HT1080 (cell line): ENCODE measurements around the gene PDE1A. TPM values are rescaled to one million over a fixed set of nuclear protein-coding genes. Genes with fewer than 3 reads are reported as not detected.
"Not testable (repeated sequence)": the region's sequence is repeated elsewhere in the genome, so short reads cannot be mapped to it uniquely, and the experiment has no call there.

Experiments used
- DNase-seq: peaks from one replicate; pipeline ENCODE4 v3.0.0-alpha.2; 2015; ENCODE audit warnings: low read depth
- total RNA-seq: library from RNA; depleted of rRNA; stranded (reverse); fragments of >200 nt; shearing (Covaris generic); gene quantifications from 2 replicates; pipeline ENCODE4 v1.2.3, GENCODE V29; 2014

The PDE1A gene
- total RNA-seq, 1 experiment from 2014 or later = not detected

GRCh38 chr2:182281276-182281675 lies 145.6 kb downstream of the PDE1A start:
- DNase-seq = no peak

- peak; percentile 76 for DNase-seq
Measured at GRCh38 chr2:182280118-182280517, 146.7 kb downstream of the PDE1A start.

DNA sequence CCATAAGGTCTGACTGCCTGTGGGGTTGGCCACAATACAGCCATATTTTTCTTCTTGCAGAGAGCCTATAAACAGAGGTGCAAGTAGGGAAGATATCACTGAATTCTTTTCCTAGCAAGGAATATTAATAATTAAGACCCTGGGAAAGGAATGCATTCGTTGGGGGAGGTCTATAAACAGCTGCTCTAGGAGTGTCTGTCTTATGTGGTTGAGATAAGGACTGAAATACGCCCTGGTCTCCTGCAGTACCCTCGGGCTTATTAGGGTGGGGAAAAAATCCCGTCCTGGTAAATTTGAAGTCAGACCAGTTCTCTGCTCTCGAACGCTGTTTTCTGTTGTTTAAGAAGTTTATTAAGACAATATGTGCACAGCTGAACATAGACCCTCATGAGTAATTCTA lies 150.2 kb downstream of the PDE1A start:
- DNase-seq = not testable (repeated sequence)

GRCh38 chr2:182267971-182268370 lies 158.9 kb downstream of the PDE1A start:
- DNase-seq = no peak

GRCh38 chr2:182266909-182267308 lies 159.9 kb downstream of the PDE1A start:
- no peak for DNase-seq

- DNase-seq = no peak
Measured at GRCh38 chr2:182265718-182266117, 161.1 kb downstream of the PDE1A start.

DNA sequence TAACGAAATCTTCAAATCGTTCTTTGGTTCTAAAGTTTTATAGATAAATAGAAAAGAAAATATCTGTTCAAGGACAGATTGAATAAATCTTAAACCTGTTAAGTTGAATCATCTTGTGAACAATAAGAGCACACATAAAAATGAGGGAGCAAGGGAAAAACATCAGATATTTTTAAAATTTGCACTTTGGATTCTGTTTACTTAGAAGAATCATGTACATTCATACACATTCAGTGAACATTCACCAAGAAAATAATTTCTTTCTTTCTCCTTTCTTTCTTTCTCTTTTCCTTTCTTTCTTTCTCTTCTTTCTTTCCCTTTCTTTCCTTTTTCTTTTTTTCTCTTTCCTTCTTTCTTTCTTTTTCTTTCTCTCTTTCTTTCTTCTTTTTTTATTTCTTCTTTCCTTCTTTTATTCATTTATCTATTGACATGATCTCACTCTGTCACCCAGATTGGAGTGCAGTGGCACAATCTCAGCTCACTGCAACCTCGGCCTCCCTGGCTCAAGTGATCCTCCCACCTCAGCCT lies 164.9 kb downstream of the PDE1A start:
- no peak for DNase-seq

- DNase-seq = no peak
Measured at GRCh38 chr2:182259629-182260150, 167.1 kb downstream of the PDE1A start.

GRCh38 chr2:182252534-182252933 lies 174.3 kb downstream of the PDE1A start:
- no peak for DNase-seq

DNA sequence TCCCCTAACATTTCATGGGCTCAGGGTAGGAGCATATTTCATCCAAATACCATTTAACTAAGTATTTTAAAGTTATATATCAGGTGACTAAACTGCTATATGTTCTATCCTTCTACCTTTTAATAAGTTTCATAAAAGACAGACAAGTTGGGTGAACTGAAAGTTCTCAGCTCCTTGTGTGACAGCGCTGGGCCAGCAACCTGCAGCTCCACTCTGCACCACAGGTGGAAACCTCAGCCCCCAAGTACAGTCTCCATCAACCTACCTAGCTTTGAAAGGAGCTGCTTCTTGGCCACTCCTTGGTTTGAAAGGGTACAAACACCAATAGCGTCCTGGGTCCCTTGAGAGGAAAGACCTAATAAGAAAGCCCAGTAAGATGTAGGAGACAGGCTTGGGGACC lies 177.9 kb downstream of the PDE1A start:
- DNase-seq = no peak

DNA sequence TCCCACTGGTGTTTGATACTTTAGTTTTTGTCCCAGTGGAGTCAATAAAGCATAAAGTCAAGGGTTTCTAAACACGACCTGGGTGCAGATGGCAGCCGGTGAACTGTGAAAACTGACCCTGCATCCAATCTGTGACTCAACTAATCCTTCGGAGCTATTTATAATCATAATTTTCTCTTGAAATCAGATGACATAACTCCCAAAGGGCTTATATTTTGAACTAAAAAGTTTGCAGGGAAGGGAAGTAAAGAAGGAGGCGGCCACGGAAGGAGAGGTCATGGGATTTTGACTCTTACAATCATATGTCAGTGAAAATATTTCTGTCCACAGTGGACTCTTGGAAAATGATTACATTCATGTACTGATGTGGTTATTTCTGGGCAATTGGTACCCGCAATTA lies 178.5 kb downstream of the PDE1A start:
- no peak for DNase-seq

GRCh38 chr2:182247831-182248230 lies 179.0 kb downstream of the PDE1A start:
- no peak for DNase-seq

DNA sequence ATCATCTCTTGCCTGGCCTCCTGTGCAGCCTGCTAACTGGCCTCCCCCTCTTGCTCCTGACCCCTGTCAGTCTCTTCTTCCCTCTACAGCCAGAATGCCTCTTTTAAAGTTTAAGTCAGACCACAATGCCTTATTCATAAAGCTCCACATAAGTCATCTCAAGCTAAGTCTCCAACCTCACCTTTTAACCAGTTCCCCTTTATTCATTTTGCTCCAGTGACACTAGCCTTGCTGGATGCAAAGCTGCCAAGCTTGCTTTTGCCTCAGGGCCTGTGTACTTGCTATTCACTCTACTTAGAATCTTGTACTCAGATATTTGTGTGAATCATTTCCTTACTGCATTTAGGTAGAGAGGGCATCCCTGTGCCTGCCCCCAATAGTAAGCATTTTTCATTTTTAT lies 180.9 kb downstream of the PDE1A start:
- peak; percentile 42 for DNase-seq

DNA sequence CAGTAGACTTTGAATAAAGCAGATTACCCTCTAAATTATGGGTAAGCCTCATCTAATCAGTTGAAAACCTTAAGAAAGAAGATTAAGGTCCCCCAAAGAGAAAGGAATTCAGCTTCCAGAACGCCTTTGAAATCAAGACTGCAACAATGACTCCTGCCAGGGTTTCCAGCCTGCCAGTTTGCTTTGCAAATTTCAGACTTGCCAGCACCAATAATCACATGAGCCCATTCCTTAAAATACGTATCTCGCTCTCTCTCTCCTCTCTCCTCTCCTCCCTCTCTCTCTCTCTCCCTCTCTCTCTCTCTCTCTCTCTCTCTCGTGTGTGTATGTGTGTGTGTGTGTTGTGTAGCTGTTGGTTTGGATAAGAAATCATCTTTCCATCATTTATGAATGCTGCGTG lies 184.2 kb downstream of the PDE1A start:
- no peak for DNase-seq

- no peak for DNase-seq
Measured at GRCh38 chr2:182241936-182242335, 184.9 kb downstream of the PDE1A start.

GRCh38 chr2:182240862-182241371 lies 185.9 kb downstream of the PDE1A start:
- DNase-seq = peak; percentile 17

DNA sequence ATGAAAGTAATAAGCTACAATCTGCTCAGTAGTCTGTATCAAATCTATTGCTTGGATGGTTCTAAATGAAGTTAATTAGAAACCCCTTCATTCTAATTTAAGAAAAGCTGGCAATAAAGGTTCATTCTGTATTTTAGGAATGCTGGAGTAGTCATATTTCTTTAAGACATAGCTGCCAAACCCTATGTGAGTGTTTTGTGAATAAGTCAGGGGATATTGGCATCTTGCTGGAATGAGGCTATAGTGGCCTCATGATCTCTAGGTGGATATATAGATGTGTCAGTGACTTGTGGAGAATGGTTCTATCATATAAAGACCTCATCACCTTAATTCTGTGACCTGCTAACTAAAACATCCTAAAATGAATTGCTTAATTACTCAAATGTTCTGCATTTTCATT lies 196.3 kb downstream of the PDE1A start:
- no peak for DNase-seq

DNA sequence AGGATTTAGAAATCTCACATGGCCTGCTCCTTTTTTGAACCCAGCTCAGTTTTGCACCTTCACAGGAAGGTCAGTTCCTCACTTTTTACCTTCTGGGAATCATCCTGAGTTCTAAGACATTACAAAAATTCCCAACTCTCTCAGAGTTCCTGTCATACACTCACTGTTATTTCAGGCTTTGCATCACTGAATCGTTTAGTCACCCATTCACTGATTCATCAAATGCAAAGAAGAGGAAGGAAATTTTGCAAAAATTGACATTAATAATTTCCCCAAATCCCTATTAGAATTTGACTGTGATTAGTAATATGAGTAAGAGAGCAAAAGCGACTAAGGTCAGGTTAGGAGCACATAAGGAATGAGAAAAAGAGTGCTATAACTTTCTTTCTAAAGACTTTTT lies 197.5 kb downstream of the PDE1A start:
- DNase-seq = no peak

DNA sequence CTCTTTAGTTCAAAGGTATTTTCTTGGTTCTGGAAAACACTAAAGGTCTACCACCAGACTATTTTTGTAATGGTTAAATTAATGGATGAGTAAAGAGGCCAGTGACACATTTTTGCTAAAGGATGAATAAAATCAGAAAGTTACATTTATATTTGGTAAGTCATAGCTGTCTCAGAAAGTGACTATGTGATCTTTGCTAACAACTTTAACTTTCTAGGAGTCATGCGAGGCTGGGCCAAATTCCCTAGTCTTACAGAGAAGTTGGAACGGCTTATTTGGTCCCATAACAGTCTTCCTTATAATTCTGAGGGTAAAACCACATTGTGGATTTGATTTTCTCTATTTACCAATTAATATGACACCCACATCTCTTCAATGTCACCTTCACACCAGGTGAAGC lies 198.1 kb downstream of the PDE1A start:
- peak; percentile 5 for DNase-seq

DNA sequence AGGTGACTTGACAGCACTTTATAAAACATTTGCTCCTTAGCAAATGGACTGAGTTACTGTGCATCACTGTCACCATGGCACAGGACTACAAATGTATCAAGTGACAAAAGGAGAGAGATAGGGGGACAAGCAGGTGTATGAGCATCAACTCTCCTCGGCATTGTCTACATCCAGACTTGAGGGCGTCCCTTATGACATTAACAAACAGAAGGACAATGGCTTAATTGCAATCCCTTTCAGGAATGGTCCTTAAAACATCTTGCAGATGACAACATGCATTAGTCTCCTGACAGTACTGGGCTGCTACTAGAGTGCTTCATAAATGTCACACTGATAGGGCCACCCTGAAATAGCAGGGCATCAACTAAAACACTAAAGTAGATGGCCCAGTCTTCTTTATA lies 198.8 kb downstream of the PDE1A start:
- DNase-seq = no peak

GRCh38 chr2:182226807-182227206 lies 200.0 kb downstream of the PDE1A start:
- no peak for DNase-seq

GRCh38 chr2:182224669-182225068 lies 202.2 kb downstream of the PDE1A start:
- DNase-seq = no peak

DNA sequence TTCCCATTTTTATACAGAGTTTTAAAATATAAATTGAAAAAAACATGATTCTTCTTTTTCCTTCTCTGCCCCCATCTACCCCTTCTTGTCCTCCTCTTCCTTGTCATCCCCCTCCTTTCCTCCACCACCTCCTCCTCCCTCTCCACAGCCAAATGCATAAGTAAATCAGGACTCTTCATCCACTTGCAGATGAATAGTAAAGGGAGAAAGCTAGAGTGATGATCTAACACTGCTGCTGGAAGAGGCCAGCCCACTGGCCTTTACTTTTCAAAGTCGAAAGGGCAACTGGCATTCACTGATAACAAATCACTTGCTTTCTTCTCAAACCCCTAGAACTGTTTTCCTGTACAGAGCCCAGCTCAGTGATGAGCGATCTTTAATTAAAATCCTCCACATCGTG lies 205.8 kb downstream of the PDE1A start:
- DNase-seq = no peak

DNA sequence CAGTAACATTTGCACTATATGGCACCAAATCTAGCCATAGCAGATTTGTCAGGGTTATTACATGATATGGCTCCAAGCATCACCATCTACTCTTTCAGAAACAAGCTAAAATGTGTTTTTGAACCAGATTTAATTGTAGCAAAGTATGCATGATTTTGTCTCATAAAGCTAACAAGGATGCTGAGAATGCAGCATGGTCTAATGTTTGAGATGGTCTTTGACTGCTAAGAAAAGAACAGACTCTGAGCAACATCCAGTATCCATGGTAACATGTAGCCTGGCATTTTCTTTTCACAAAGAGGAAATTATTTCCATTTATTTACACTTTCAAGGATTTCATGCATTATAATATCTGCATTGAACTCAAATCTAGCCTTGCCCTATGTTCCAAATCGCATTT lies 206.5 kb downstream of the PDE1A start:
- no peak for DNase-seq
